MCF 10A (cell line): ENCODE results near the gene DCLK1. TPM values are rescaled to one million over a fixed set of nuclear protein-coding genes. Genes with fewer than 3 reads are reported as not detected.
A peak's percentile ranks its signal among the peaks of the same experiment; 100 is the strongest.

Experiments used
- BruUV-seq: library from RNA; stranded (reverse); fragments of 400-500 nt; replicated peaks from 2 replicates; lab custom pipeline; 2021; lab: Mats Ljungman, UMichigan
- CTCF ChIA-PET: fragments of 300-600 bp; sonication (Branson Sonifier 250); formaldehyde crosslinking; extraction: SDS; loops from one replicate; lab custom pipeline; 2021; ENCODE audit warnings: antibody characterized with exemption, inconsistent platforms; lab: Yijun Ruan, JAX
- POLR2A ChIA-PET: fragments of 300-600, 350-650 bp; sonication (Branson Sonifier 250); formaldehyde crosslinking; extraction: SDS; loops from one replicate; lab custom pipeline; 2020; ENCODE audit warnings: antibody characterized with exemption, inconsistent platforms; lab: Yijun Ruan, JAX
- DNase-seq: peaks from one replicate; pipeline ENCODE4 v3.0.0-alpha.2; 2018; ENCODE audit not compliant: unreplicated experiment
- H3K27ac Mint-ChIP-seq: one replicate; pipeline ENCODE4 v1.8.0; 2022; ENCODE audit warnings: mild to moderate bottlenecking, low read depth, mixed read lengths; ENCODE audit not compliant: unreplicated experiment
- H3K27me3 Mint-ChIP-seq: one replicate; pipeline ENCODE4 v1.8.0; 2022; ENCODE audit warnings: mixed read lengths; ENCODE audit not compliant: insufficient read depth, unreplicated experiment
- H3K36me3 Mint-ChIP-seq: one replicate; pipeline ENCODE4 v1.8.0; 2022; ENCODE audit warnings: mild to moderate bottlenecking, moderate library complexity, mixed read lengths; ENCODE audit not compliant: insufficient read depth, unreplicated experiment
- H3K4me1 Mint-ChIP-seq: one replicate; pipeline ENCODE4 v1.8.0; 2022; ENCODE audit warnings: mixed read lengths; ENCODE audit not compliant: insufficient read depth, unreplicated experiment
- H3K4me3 Mint-ChIP-seq: one replicate; pipeline ENCODE4 v1.8.0; 2022; ENCODE audit warnings: mild to moderate bottlenecking, moderate library complexity, mixed read lengths; ENCODE audit not compliant: unreplicated experiment
- H3K9me3 Mint-ChIP-seq: one replicate; pipeline ENCODE4 v1.8.0; 2022; ENCODE audit warnings: mixed read lengths; ENCODE audit not compliant: unreplicated experiment
- CTCF ChIP-seq: fragments of 200-600 bp; IDR thresholded peaks from one replicate; pipeline ENCODE4 v1.8.0; 2022; ENCODE audit warnings: antibody characterized with exemption, mild to moderate bottlenecking; ENCODE audit not compliant: unreplicated experiment
- intact Hi-C: fragments of 100-400 bp; cut with micrococcal nuclease; formaldehyde crosslinking; loops from 2 replicates; pipeline ENCODE4 v1.14.1; 2022
- total RNA-seq: library from RNA; stranded (reverse); gene quantifications from 2 replicates; pipeline ENCODE4 v1.2.3, GENCODE V29; 2022

The DCLK1 gene
- total RNA-seq, 1 experiment from 2014 or later = 0.44 TPM

- BruUV-seq = no TSS peak
- TF ChIP-seq CTCF = no peak
- intact Hi-C loops = no loop called here
- Mint-ChIP-seq H3K4me1 (no peaks in the 10 kb centered on the region), H3K27me3 (no peaks in the 10 kb centered on the region), H3K36me3 (no peaks in the 10 kb centered on the region), H3K4me3 (no peak overlapping the region), H3K9me3 (no peaks in the 10 kb centered on the region), H3K27ac (no peak overlapping the region)
- POLR2A ChIA-PET = no interaction called here
- peak; percentile 6 for DNase-seq
- CTCF ChIA-PET = no interaction called here
Measured at GRCh38 chr13:35882722-35883497, 248.3 kb downstream of the DCLK1 start.

GRCh38 chr13:35881360-35881759, 249.8 kb downstream of the DCLK1 start:
- no peak overlapping the region for H3K27ac Mint-ChIP-seq
- DNase-seq = no peak
- no peaks in the 10 kb centered on the region for H3K4me1 Mint-ChIP-seq
- H3K9me3 Mint-ChIP-seq = no peaks in the 10 kb centered on the region
- TF ChIP-seq CTCF = no peak
- no TSS peak for BruUV-seq
- no peaks in the 10 kb centered on the region for H3K27me3 Mint-ChIP-seq
- ChIA-PET CTCF (interaction anchor here (1.0 kb wide), 1 partner anchor 72 kb away, joined by 5 read pairs; no protein-coding TSS in a partner anchor), POLR2A (no interaction called here)
- intact Hi-C loops = no loop called here
- no peak overlapping the region for H3K4me3 Mint-ChIP-seq
- no peaks in the 10 kb centered on the region for H3K36me3 Mint-ChIP-seq

- DNase-seq = no peak
- Mint-ChIP-seq H3K36me3 (no peaks in the 10 kb centered on the region), H3K27ac (no peak overlapping the region), H3K4me1 (no peaks in the 10 kb centered on the region), H3K27me3 (no peaks in the 10 kb centered on the region), H3K9me3 (no peaks in the 10 kb centered on the region), H3K4me3 (no peak overlapping the region)
- TF ChIP-seq CTCF = no peak
- ChIA-PET CTCF (interaction anchor here (0.6 to 1.0 kb wide), 3 partner anchors 47 to 157 kb away, joined by 3 to 5 read pairs (median 4); no protein-coding TSS in a partner anchor), POLR2A (no interaction called here)
- no TSS peak for BruUV-seq
- intact Hi-C loops = no loop called here
Measured at GRCh38 chr13:35879111-35879510, 252.1 kb downstream of the DCLK1 start.

- no peaks in the 10 kb centered on the region for H3K9me3 Mint-ChIP-seq
- H3K36me3 Mint-ChIP-seq = no peaks in the 10 kb centered on the region
- intact Hi-C loops = no loop called here
- H3K4me3 Mint-ChIP-seq = no peak overlapping the region
- no peaks in the 10 kb centered on the region for H3K27me3 Mint-ChIP-seq
- DNase-seq = no peak
- no peak overlapping the region for H3K27ac Mint-ChIP-seq
- CTCF ChIA-PET = no interaction called here
- no peak for TF ChIP-seq CTCF
- POLR2A ChIA-PET = no interaction called here
- no peaks in the 10 kb centered on the region for H3K4me1 Mint-ChIP-seq
- BruUV-seq = no TSS peak
Measured at GRCh38 chr13:35876601-35877000, 254.6 kb downstream of the DCLK1 start.
